ENCODE results near the gene RANBP3.

The RANBP3 gene

DNA sequence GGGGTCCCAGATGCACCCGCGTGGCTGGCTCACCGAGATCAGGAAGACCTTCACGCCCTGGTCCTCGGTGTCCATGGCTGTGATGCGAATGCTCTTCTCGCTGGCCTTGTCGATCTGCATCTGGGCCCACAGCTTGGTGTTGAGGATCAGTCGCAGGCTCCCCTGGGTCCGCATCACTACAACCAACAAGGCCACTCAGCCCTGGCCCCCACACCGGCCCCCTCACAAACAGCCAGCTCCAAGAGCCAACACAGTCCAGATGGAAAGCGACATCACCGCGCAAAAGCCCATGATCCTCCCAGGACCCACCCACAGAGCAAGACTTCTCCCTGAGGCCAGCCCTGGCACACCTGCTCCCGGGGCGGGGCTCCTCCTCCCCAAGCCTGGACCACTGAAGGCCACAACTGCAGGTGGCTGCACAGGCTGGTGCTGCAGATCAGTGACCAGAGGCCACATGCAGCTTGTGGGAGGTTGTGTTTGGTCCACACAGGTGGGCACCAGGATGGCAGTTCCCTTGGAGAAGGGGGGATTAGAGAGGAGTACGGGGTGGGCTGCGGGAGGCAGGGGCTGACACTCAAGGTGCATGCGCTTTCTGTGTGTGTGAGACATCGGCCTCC is 59.4 kb downstream of the RANBP3 start:
- no peak for DNase-seq

GRCh38 chr19:5917431-5918107 is 60.4 kb downstream of the RANBP3 start:
- no peak for DNase-seq

DNA sequence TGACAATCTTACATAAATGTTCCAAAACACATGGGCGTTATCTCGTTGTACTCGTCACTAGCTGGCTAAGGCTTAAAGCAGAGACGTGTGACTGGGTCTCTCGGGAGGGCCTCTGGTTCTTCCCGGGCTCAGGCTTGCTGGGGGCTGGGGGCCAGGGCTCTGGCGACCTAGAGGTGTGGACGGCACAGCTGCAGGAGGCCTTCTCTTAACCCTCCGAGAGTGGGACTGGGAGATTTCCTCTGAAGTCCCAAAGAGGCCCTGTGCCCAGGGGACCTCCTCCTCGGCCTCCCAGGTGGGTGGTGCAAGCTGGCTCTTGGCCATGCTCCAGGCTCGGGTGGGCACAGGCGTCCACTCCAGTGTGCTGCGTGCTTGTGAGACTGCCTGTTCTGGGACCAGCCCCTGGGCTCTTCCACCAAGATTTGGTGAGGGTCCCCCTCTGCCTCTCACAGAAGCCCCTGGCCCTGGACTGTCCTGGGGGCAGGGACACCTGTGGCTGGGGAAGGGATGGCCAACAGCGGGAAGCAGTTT is 61.7 kb downstream of the RANBP3 start:
- DNase-seq: no peak

GRCh38 chr19:5915782-5916165 is 62.2 kb downstream of the RANBP3 start:
- DNase-seq: no peak

DNA sequence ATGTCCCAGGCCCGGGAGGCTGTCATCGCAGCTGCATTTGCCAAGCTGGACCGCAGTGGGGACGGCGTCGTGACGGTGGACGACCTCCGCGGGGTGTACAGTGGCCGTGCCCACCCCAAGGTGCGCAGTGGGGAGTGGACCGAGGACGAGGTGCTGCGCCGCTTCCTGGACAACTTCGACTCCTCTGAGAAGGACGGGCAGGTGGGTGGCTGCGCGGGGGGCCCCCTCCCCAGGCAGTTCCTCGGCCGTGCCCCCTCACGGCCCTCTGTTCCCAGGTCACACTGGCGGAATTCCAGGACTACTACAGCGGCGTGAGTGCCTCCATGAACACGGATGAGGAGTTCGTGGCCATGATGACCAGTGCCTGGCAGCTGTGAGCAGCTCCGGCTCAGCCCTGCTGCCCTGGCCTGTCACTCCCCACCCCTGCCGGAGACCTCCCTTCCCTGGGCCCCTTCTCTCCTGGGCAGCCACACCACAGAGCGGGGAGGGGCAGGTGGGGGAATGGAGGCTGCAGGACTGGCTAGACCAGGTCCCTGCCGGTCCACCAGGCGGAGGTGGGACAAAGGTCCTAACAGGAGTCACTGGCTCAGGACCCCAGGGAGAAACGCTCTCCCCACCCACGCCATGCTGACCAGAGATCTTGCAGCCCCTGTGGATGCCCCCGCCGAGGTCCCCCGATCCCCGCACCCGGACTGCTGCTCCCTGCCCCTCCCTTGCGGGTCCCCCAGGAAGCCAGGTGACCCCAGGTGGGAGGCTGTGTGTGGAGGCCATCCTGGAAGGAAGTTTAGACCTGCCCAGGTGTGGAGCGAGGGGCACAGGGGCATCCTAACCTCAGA is 62.8 kb downstream of the RANBP3 start:
- no peak for DNase-seq

- no peak for DNase-seq
Observed at GRCh38 chr19:5914358-5914774, 63.6 kb downstream of the RANBP3 start.

- peak; percentile 60 for DNase-seq
Observed at GRCh38 chr19:5913739-5914357, 64.1 kb downstream of the RANBP3 start, which contains the start of gene CAPS. Gene CAPS (plus strand): TSS chr19:5914254. CDS start chr19:5914407, 153 bp downstream.

GRCh38 chr19:5911366-5911765 is 66.6 kb downstream of the RANBP3 start:
- no peak for DNase-seq

DNA sequence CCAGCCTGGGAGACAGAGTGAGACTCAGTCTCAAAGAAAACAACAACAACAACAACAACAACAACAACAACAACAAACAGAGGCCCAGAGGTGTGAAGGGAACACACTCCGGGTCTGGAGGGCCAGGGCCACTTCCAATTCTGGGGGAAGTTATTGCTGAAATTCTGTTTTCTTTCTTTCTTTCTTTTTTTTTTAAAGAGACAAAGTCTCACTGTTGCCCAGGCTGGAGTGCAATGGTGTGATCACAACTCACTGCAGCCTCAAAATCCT is 67.4 kb downstream of the RANBP3 start:
- no peak for DNase-seq

- no peak for DNase-seq
Observed at GRCh38 chr19:5908773-5909442, 69.0 kb downstream of the RANBP3 start.

DNA sequence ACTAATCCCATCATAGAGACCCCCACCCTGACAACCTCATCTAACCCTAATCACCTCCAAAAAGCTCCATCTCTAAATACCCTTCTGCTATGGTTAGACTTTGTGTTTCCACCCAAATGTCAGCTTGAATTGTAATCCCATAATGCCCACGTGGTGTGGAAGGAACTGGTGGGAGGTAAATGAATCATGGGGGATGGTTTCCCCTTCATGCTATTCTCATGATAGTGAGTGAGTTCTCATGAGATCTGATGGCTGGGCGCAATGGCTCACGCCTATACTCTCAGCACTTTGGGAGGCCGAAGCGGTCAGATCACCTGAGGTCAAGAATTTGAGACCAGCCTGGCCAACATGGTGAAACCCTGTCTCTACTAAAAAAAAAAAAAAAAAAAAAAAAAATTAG is 70.7 kb downstream of the RANBP3 start:
- DNase-seq: no peak

- DNase-seq: no peak
Observed at GRCh38 chr19:5905114-5905778, 72.7 kb downstream of the RANBP3 start.

GRCh38 chr19:5904352-5905113 is 73.4 kb downstream of the RANBP3 start, which contains the start of gene VMAC:
Gene VMAC (plus strand): TSS chr19:5904872. CDS start chr19:5904891, 19 bp downstream.
- peak; percentile 99 for DNase-seq

DNA sequence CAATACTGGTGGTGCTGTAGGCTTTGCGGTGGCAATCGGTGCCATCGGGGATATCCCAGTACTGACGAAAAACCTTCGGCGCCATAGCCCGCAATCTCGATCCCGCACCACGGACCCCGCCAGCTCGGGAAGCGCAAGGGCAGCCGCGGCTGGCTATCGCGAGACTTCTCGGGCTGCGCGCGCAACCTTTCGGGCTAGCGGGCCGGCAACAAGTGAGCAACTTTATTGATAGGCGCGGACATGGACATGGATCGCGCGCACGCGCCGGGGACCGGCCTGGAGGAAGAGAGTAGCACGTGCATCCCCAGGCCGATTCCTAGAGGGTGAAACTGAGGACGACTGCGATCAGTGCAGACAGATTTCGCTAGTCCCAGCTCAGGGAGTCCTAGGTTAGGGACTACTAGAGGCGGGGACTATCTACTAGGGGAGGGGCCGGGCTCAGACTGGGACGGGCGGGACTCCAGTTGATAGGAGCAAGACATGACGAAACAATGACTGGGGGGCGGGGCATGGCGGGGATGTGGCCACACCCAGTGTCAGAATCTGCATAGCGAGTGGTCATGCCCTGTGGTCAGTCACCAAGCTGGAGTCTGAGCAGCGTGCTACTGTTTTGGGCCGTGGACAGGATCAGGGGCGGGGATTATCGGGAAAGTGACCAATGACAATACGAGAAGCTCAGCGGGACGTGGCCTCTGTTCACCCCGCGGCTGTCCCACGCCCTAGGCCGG is 74.2 kb downstream of the RANBP3 start, which contains the start of gene NDUFA11:
Gene NDUFA11 (minus strand): TSS at position 167 of the 728 bp plus-strand sequence. CDS start 82 bp downstream, at position 85.
- DNase-seq: peak; percentile 96

- no peak for DNase-seq
Observed at GRCh38 chr19:5903056-5903623, 74.8 kb downstream of the RANBP3 start.

GRCh38 chr19:5900976-5901375 is 77.0 kb downstream of the RANBP3 start:
- no peak for DNase-seq

GRCh38 chr19:5899728-5900526 is 78.0 kb downstream of the RANBP3 start:
- no peak for DNase-seq

GRCh38 chr19:5897189-5897969 is 80.6 kb downstream of the RANBP3 start:
- no peak for DNase-seq

Measured in T1000 (cell line).